HepG2 (cell line): ENCODE data around the gene MAB21L4. TPM values are rescaled to one million over a fixed set of nuclear protein-coding genes. Genes with fewer than 3 reads are reported as not detected.

Source experiments
- ATAC-seq: fragments of 200-7000 bp; cut with Tn5 transposase; 3 replicates; pipeline ENCODE4 v1.9.1; 2020; ENCODE audit warnings: mild to moderate bottlenecking, moderate library complexity
- BruUV-seq: library from RNA; stranded (reverse); fragments of 400-500 nt; replicated peaks from 2 replicates; lab custom pipeline; 2021; lab: Mats Ljungman, UMichigan
- CTCF ChIA-PET: fragments of 300-600 bp; formaldehyde crosslinking; extraction: SDS; loops from one replicate; lab custom pipeline; 2021; ENCODE audit warnings: low total read pairs, inconsistent platforms, low intra/inter-chr PET ratio; lab: Yijun Ruan, JAX
- POLR2A ChIA-PET: fragments of 350-600 bp; sonication (Branson Sonifier 250); formaldehyde crosslinking; loops from one replicate; lab custom pipeline; 2020; ENCODE audit warnings: antibody characterized with exemption, inconsistent platforms; lab: Yijun Ruan, JAX
- DNase-seq: peaks from one replicate; pipeline ENCODE4 v3.0.0-alpha.2; 2015; ENCODE audit warnings: low spot score
- FAIRE-seq: peaks from 3 replicates; lab custom pipeline; 2011; peaks lifted over from hg19 to GRCh38; lab: Jason Lieb, UNC
- H2AFZ ChIP-seq: one replicate; pipeline ENCODE4 v1.6.1; 2011; ENCODE audit warnings: low read length, inconsistent platforms
- H3K27ac ChIP-seq: fragments of 300-600 bp; 3 replicates; pipeline ENCODE4 v1.8.0; 2011; ENCODE audit warnings: mixed run types, mild to moderate bottlenecking, mixed read lengths, low read length, inconsistent platforms; ENCODE audit not compliant: insufficient read depth; ENCODE audit errors: extremely low read length
- H3K27me3 ChIP-seq, 2 experiments: fragments of 200-600 bp in 1 of 2; 2 replicates in 1 of 2; 3 replicates in 1 of 2; pipeline versions ENCODE4 v1.6.0 to v1.8.0; 2011; ENCODE audit warnings: low read length in 2 of 2, mild to moderate bottlenecking in 2 of 2, moderate library complexity in 2 of 2, inconsistent platforms in 1 of 2; ENCODE audit not compliant: insufficient read depth in 2 of 2, control insufficient read depth in 1 of 2
- H3K36me3 ChIP-seq, 2 experiments: fragments of 200-600 bp in 1 of 2; replicated peaks in 1 of 2; 2 replicates in 1 of 2; 3 replicates in 1 of 2; pipeline versions ENCODE4 v1.5.1 to v1.8.0; 2011; ENCODE audit warnings: low read length in 2 of 2, inconsistent platforms in 1 of 2; ENCODE audit not compliant: insufficient read depth in 2 of 2, control insufficient read depth in 1 of 2
- H3K4me1 ChIP-seq: 2 replicates; pipeline ENCODE4 v1.5.1; 2012; ENCODE audit warnings: low read length, inconsistent platforms; ENCODE audit not compliant: insufficient read depth
- H3K4me2 ChIP-seq: 2 replicates; pipeline ENCODE4 v1.6.0; 2011; ENCODE audit warnings: low read depth, low read length, inconsistent platforms
- H3K4me3 ChIP-seq, 3 experiments: fragments of 200-600 bp in 1 of 3; sonication (generic), shearing (Covaris generic) in 1 of 3; replicated peaks in 1 of 3; 2 replicates each; pipeline ENCODE4 v1.5.1; 2011 to 2016; ENCODE audit warnings: low read length in 3 of 3, inconsistent platforms in 2 of 3, low read depth in 2 of 3, mild to moderate bottlenecking in 2 of 3, control low read depth in 1 of 3, mixed read lengths in 1 of 3; ENCODE audit not compliant: insufficient read depth in 1 of 3
- H3K79me2 ChIP-seq: one replicate; pipeline ENCODE4 v1.6.1; 2011; ENCODE audit warnings: low read length, inconsistent platforms; ENCODE audit not compliant: insufficient read depth
- H3K9ac ChIP-seq: 2 replicates; pipeline ENCODE4 v1.6.0; 2011; ENCODE audit warnings: mild to moderate bottlenecking, low read depth, low read length, inconsistent platforms; ENCODE audit not compliant: insufficient read depth
- H3K9me3 ChIP-seq: 2 replicates; pipeline ENCODE4 v1.5.1; 2012; ENCODE audit warnings: mild to moderate bottlenecking, low read length
- H4K20me1 ChIP-seq: 2 replicates; pipeline ENCODE4 v1.6.0; 2011; ENCODE audit warnings: inconsistent platforms, mild to moderate bottlenecking, low read length, moderate library complexity; ENCODE audit not compliant: insufficient read depth
- MAFF ChIP-seq: IDR thresholded peaks from 2 replicates; pipeline ENCODE4 v1.6.1; 2011; ENCODE audit warnings: low read depth, low read length, improper control_type of control experiment
- MAFK ChIP-seq, 2 experiments: IDR thresholded peaks in 1 of 2; conservative IDR thresholded peaks in 1 of 2; 2 replicates each; pipeline ENCODE4 v1.6.1; 2011; ENCODE audit warnings: improper control_type of control experiment in 2 of 2, low read length in 2 of 2
- SMARCC2 ChIP-seq: fragments of 450-650 bp; IDR thresholded peaks from 2 replicates; pipeline ENCODE4 v1.6.1; 2017; ENCODE audit warnings: antibody characterized with exemption, mild to moderate bottlenecking
- WGBS: methylation state at CpG from one replicate; pipeline ENCODE4 v1.1.6; 2017; ENCODE audit warnings: low lambda C conversion rate; 5-methylcytosine and 5-hydroxymethylcytosine counted together
- in situ Hi-C: cut with HindIII; loops from 2 replicates; pipeline ENCODE4 v1.10.0; 2017; ENCODE audit warnings: low pct_unique_long_range_greater_than_20kb; ENCODE audit not compliant: extremely low pct_ligation_motif_present
- intact Hi-C: fragments of 100-400 bp; cut with micrococcal nuclease; formaldehyde crosslinking; loops from one replicate; pipeline ENCODE4 v1.10.0; 2022; ENCODE audit not compliant: unreplicated experiment
- polyA plus RNA-seq, 8 experiments: library from polyadenylated mRNA; depleted of rRNA in 3 of 8; stranded (reverse) in 7 of 8; unstranded in 1 of 8; fragments of >200 nt; fragmentation: Illumina TruSeq in 4 of 8; extraction: Trizol in 4 of 8; gene quantifications; 2 replicates each; pipeline versions ENCODE4 v1.2.1 to v1.2.3, GENCODE V29; 2011 to 2016; ENCODE audit warnings: low read depth in 4 of 8, missing spikeins in 1 of 8, mixed read lengths in 1 of 8; ENCODE audit not compliant: insufficient read depth in 1 of 8
- total RNA-seq, 5 experiments: library from RNA; depleted of rRNA; stranded (reverse); fragments of >200 nt; fragmentation: Illumina TruSeq; extraction: Trizol; gene quantifications; 2 replicates each; pipeline ENCODE4 v1.2.3, GENCODE V29; 2016; ENCODE audit warnings: low read depth in 1 of 5
- TF ChIP-seq, protein P1 (sequence below): sonication (generic); formaldehyde crosslinking; IDR thresholded peaks from 2 replicates; pipeline ENCODE4 v1.4.0; 2020; ENCODE audit warnings: missing genetic modification reagents
- TF ChIP-seq, protein P2 (sequence below): sonication (generic); formaldehyde crosslinking; IDR thresholded peaks from 2 replicates; pipeline ENCODE4 v1.4.0; 2020; ENCODE audit warnings: missing genetic modification reagents, borderline replicate concordance

Gene MAB21L4
- total and polyA plus RNA-seq, 2 of the 13 experiments (the other 11 are each of a cell fraction or from before 2014, with no cell fraction given) = 3.0 to 14.0 TPM

DNA sequence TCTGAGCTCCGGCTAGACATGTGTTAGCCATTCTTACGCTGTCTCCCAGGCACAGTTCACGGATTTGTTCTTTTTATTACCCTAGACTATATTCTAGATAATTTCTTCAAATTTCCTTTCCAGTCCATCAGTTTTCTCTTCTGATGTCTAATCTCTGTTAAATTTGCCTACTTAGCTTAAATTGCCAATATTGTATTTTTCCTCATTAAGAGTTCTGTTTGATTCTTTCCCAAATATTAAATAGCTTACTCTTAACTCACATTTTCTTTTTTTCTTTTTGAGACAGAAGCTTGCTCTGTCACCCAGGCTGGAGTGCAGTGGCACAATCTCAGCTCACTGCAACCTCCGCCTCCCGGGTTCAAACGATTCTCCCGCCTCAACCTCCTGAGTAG, 31.4 kb upstream of the MAB21L4 start:
- H3K4me3 ChIP-seq = no peak overlapping the region
- H3K4me2 ChIP-seq = no peak overlapping the region
- no peaks in the 10 kb centered on the region for H4K20me1 ChIP-seq
- no peak overlapping the region for H2AFZ ChIP-seq
- no peak overlapping the region for H3K9ac ChIP-seq
- FAIRE-seq (no peak), DNase-seq (no peak), ATAC-seq (no peak)
- peaks cover 10% of the 10 kb centered on the region; the same call in 1 of the 2 replicates for H3K4me1 ChIP-seq
- ChIA-PET POLR2A (no interaction called here), CTCF (no interaction called here)
- H3K36me3 ChIP-seq = no peaks in the 10 kb centered on the region
- no peaks in the 10 kb centered on the region for H3K79me2 ChIP-seq
- in situ Hi-C loops = no loop called here
- no TSS peak for BruUV-seq
- H3K9me3 ChIP-seq = no peaks in the 10 kb centered on the region
- peaks cover 28 to 76% of the 10 kb centered on the region in 2 experiments for H3K27me3 ChIP-seq
- 61% methylated on average over 7 of the region's 7 CpGs for WGBS
- TF ChIP-seq MAFK (conservative IDR thresholded peaks at IDR 0.05 in 1 of 2, IDR thresholded peaks at IDR 0.05 in 1 of 2; ENCODE audit: low read length in 2 of 2) (peak; percentile 41 to 63; a peak in 3 of 4 replicates), SMARCC2 (no peak), MAFF (peak; percentile 27; the same call in 1 of the 2 replicates)
- intact Hi-C loops = no loop called here
- no peak overlapping the region for H3K27ac ChIP-seq

DNA sequence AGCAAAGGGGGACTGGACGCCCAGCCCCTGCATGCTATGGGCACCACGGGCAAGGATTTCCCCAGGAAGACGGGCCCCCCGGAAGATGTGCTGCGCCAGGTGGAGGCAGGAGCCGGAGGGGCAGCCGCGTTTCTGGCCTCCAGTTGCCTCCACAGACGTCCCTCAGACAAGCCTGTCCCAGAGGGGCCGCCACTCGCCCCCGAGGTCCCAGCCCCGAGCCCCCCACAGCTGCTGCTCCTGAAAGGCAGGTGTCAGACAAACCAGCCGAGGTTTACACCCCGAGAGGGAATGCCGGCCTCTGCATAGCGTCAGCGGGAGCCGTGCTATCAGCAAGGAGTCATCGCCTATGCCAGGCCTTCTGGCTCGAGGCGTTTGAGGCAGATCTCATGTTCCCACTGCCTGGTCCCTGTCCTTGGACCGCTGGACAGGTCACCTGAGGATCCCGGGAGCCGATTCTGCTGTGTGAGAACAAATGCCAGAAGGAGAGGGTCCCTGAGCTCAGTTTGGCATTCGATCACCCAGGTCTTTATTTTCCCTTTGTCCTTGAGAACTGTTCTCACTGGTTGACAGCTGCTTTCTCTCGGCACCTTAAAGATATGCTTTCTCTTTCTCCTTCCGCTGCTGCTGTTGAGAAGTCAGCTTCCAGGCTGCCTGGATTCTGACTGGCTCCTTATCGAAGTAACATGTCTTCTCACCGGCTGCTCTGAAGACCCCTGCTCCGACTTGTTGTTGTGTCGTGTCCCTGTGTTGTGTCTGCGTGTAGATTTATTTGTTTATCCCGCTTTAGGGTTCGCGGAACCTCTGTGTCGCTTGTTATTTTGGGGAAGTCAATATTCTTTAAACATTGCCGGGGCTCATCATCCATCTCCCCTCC, 30.8 kb upstream of the MAB21L4 start:
- no peaks in the 10 kb centered on the region for H4K20me1 ChIP-seq
- DNase-seq (no peak), ATAC-seq (peak; percentile 35)
- peaks cover 10% of the 10 kb centered on the region; the same call in 1 of the 2 replicates for H3K4me1 ChIP-seq
- H3K79me2 ChIP-seq = no peaks in the 10 kb centered on the region
- CTCF ChIA-PET = no interaction called here
- POLR2A ChIA-PET = no interaction called here
- peak overlapping the region; percentile 3; the same call in 1 of the 2 replicates for H3K4me2 ChIP-seq
- no TSS peak for BruUV-seq
- H3K27ac ChIP-seq = no peak overlapping the region
- peak overlapping the region in 1 of 3 experiments; percentile 1; a peak in 1 of 6 replicates for H3K4me3 ChIP-seq
- no peaks in the 10 kb centered on the region for H3K36me3 ChIP-seq
- no peaks in the 10 kb centered on the region for H3K9me3 ChIP-seq
- intact Hi-C loops = no loop called here
- TF ChIP-seq, protein P1, sequence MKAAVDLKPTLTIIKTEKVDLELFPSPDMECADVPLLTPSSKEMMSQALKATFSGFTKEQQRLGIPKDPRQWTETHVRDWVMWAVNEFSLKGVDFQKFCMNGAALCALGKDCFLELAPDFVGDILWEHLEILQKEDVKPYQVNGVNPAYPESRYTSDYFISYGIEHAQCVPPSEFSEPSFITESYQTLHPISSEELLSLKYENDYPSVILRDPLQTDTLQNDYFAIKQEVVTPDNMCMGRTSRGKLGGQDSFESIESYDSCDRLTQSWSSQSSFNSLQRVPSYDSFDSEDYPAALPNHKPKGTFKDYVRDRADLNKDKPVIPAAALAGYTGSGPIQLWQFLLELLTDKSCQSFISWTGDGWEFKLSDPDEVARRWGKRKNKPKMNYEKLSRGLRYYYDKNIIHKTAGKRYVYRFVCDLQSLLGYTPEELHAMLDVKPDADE (CRISPR knock-in tag) = no peak
- TF ChIP-seq, protein P2, sequence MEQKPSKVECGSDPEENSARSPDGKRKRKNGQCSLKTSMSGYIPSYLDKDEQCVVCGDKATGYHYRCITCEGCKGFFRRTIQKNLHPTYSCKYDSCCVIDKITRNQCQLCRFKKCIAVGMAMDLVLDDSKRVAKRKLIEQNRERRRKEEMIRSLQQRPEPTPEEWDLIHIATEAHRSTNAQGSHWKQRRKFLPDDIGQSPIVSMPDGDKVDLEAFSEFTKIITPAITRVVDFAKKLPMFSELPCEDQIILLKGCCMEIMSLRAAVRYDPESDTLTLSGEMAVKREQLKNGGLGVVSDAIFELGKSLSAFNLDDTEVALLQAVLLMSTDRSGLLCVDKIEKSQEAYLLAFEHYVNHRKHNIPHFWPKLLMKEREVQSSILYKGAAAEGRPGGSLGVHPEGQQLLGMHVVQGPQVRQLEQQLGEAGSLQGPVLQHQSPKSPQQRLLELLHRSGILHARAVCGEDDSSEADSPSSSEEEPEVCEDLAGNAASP (CRISPR knock-in tag) = peak; percentile 35; the same call in 1 of the 2 replicates
- TF ChIP-seq, all 625 proteins: peak for 1
- in situ Hi-C loops = no loop called here
- FAIRE-seq = no peak
- WGBS = 31% methylated on average over 28 of the region's 38 CpGs
- no peak overlapping the region for H2AFZ ChIP-seq
- H3K27me3 ChIP-seq = peaks cover 26 to 76% of the 10 kb centered on the region in 2 experiments
- H3K9ac ChIP-seq = no peak overlapping the region
